Stimulated activated CD4-positive, alpha-beta T cell treated with anti-CD3 and anti-CD28 coated beads, TNF-alpha, amount 100 ng/mL, for 1 hour (primary cell): ENCODE measurements around the gene HSP90AA1.

ENCODE experiments used
- DNase-seq, 3 donors: peaks; one replicate each; pipeline ENCODE4 v3.0.0-alpha.2; 2020; ENCODE audit warnings: low read depth in 3 of 3, low spot score in 1 of 3

The HSP90AA1 gene

DNA sequence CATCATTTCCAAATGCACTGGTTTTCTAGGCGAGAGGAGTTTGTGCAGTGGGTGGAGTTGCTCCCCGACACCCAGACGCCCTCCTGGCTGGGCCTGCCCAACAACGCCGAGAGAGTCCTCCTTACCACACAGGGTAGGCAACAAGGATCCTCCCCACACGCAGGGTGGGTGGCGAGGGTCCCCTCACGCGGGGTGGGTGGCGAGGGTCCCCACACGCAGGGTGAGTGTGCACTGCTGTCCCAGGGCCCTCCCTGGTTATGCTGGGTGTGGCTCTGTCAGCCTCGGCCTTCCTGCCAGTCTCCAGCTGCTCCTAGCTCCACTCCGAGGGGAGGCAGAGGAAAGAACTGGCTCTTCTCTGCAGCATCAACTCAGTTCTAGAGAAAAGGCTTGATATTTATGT, 42.3 kb downstream of the HSP90AA1 start:
- no peak for DNase-seq

DNA sequence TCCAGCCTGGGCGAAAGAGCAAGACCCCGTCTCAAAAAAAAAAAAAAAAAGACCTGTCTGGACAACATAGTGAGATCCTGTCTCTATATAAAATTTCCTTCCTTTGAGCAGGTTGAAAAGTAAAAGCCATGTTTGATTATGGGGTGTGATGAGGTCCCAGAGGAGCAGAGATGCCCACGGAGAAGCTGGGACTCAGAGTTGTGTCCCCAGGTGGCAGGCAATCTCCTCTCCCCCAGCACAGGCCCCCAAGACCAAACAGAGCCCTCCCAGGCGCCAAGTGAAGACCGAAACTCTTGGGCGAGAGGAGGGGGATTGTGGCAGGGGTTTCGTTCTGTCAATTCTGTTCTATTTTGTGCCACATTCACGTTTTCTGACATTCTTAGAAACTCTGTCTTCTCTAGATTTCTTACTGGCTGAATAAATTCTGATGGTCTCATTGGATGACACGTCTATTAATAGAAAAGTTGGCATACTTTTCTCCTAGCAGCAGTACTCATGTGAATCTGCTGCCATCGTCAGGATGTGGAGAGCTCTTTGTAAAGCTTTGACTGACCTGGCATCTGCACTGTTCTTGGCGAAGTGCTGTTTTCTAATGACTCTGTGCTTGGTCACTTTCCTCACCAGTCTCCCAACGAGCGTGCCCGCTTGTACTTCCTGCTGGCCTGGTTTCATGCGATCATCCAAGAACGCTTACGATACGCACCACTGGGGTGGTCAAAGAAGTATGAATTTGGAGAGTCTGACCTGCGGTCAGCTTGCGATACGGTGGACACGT, 43.4 kb downstream of the HSP90AA1 start:
- DNase-seq, result no peak

DNA sequence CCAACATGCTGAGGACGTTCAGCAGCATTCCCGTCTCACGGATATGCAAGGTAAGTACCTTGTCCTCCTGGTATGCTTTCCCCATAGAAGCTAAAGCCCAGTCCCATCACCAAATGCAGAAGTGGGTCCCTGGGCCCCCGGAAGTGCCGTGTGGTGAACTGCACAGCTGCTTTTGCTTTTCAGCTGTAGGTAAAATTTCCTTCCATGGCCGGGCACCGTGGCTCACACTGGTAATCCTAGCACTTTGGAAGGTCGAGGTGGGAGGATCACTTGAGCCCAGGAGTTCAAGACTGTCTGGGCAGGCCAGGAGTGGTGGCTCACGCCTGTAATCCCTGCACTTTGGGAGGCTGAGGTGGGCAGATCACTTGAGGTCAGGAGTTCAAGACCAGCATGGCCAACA, 44.1 kb downstream of the HSP90AA1 start:
- no peak for DNase-seq

DNA sequence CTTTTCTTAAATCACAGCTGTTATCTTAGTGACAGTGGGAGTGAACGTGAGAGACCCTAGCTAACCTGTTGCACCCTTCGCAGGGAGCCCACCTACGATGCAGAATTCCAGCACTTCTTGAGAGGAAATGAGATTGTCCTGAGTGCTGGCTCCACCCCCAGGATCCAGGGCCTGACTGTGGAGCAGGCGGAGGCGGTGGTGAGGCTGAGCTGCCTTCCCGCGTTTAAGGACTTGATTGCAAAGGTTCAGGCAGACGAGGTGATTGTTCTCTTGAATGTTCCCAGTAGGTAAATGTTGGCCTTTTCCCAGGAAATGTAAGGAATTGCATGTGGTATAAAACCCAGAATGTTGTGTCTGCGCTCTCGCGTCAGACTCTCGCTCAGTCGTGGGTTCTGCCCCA, 46.7 kb downstream of the HSP90AA1 start:
- DNase-seq, result no peak

DNA sequence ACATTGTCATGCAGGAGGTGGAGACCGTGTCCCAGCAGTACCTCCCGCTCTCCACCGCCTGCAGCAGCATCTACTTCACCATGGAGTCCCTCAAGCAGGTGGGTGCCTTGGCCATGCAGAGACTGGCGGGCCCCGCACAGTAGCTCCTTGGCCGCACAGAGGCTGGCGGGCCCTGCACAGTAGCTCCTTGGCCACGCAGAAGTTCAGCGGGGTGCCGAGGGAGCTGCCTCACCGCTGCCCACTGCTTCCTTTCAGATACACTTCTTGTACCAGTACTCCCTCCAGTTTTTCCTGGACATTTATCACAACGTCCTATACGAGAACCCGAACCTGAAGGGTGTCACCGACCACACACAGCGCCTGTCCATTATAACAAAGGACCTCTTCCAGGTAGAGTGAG, 47.7 kb downstream of the HSP90AA1 start:
- no peak for DNase-seq

DNA sequence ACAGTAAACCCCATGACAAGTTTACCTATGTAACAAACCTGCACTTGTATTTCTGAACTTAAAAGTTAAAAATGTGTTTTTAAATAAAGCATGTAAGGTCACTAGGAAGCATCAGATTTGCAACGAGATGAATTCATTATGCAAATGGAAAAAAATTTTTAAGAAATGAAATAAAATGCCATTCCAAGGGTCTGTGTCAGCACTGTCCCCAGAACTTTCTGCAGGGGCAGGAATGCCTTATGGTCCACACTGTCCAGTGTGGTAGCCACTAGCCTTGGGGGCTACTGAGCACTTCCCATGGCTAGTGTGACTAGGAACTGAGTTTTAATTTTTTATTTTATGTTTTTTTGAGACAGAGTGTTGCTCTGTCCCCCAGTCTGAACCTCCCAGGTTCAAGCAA, 49.2 kb downstream of the HSP90AA1 start:
- DNase-seq, result no peak

DNA sequence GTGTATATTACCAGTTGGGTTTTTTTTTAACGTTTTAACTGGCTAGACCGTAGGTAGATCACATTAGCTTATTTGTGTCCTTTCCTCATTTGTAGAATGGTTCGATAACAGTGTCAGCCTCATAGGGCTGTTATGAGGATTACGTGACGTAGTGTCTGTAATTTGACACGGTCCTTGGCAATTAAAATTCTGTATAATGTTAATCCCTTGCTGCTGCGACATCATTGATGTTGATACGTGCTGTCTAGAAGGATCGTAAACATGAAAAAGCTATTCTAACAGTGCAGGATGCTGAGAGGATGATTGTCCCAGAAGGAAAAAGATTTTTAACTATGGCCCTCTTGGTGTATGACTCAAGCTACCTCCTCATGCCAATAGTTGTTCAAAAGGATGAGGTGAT, 50.9 kb downstream of the HSP90AA1 start:
- no peak for DNase-seq

DNA sequence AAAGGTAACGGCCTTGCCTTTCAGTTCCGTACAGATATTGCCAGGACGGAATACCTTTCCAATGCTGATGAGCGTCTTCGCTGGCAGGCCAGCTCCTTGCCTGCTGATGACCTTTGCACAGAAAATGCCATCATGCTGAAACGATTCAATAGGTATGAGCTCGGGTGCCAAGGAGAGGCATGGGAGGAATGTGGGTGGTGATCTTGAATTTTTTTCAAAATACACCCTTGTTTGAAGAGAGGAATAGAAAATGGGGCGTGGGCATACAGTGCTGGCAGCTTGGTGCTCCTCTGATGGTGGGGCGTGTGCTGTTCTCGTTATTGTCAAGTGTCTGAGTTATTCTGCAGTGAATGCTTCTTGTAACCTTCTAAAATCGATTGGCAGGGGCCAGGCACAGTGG, 52.5 kb downstream of the HSP90AA1 start:
- DNase-seq, result no peak

DNA sequence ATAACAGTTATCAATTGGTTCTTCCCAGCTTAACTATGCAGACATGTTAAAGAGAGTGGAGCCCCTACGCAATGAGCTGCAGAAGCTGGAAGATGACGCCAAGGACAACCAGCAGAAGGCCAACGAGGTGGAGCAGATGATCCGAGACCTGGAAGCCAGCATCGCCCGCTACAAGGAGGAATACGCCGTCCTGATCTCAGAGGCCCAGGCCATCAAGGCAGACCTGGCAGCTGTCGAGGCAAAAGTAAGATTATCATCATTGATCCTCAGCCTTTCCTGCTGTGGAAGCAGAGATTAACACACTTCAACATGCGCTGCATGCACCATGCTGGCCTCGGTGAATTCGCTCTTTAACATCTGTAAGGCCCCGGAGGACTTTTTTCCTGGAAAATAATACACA, 53.6 kb downstream of the HSP90AA1 start:
- no peak for DNase-seq
